Trophoblast cell (in vitro differentiated cells and primary cell): ENCODE results near the gene SLC16A2.

Source experiments
- DNase-seq, 2 donors: peaks; one replicate each; pipeline ENCODE4 v3.0.0-alpha.2; 2016
- H2AFZ ChIP-seq: 2 replicates; pipeline ENCODE4 v1.6.1; 2013; ENCODE audit warnings: low read length, moderate library complexity, mild to moderate bottlenecking; ENCODE audit not compliant: insufficient read depth, poor library complexity
- H2AK5ac ChIP-seq: 2 replicates; pipeline ENCODE4 v1.6.1; 2013; ENCODE audit warnings: mild to moderate bottlenecking, low read length
- H2BK120ac ChIP-seq: 2 replicates; pipeline ENCODE4 v1.6.1; 2013; ENCODE audit warnings: low read length, mild to moderate bottlenecking, moderate library complexity; ENCODE audit not compliant: insufficient read depth, poor library complexity
- H2BK12ac ChIP-seq: 2 replicates; pipeline ENCODE4 v1.6.1; 2013; ENCODE audit warnings: mild to moderate bottlenecking, low read length, moderate library complexity
- H2BK5ac ChIP-seq: 2 replicates; pipeline ENCODE4 v1.6.1; 2013; ENCODE audit warnings: low read length, low read depth, moderate library complexity, mild to moderate bottlenecking; ENCODE audit not compliant: poor library complexity
- H3K14ac ChIP-seq: 2 replicates; pipeline ENCODE4 v1.6.1; 2013; ENCODE audit warnings: mild to moderate bottlenecking, low read length
- H3K18ac ChIP-seq: 2 replicates; pipeline ENCODE4 v1.6.1; 2013; ENCODE audit warnings: mild to moderate bottlenecking, low read length
- H3K23ac ChIP-seq: 2 replicates; pipeline ENCODE4 v1.6.1; 2013; ENCODE audit warnings: low read length
- H3K27ac ChIP-seq: 2 replicates; pipeline ENCODE4 v1.5.1; 2013; ENCODE audit warnings: low read depth, mild to moderate bottlenecking, inconsistent platforms, low read length, moderate library complexity
- H3K27me3 ChIP-seq: 2 replicates; pipeline ENCODE4 v1.6.1; 2013; ENCODE audit warnings: inconsistent platforms, mild to moderate bottlenecking, low read length, moderate library complexity; ENCODE audit not compliant: insufficient read depth
- H3K36me3 ChIP-seq, 2 experiments: 1 replicate in 1 of 2; 2 replicates in 1 of 2; pipeline ENCODE4 v1.6.1; 2013; ENCODE audit warnings: low read length in 2 of 2, mild to moderate bottlenecking in 2 of 2, moderate library complexity in 1 of 2; ENCODE audit not compliant: insufficient read depth in 2 of 2, control insufficient read depth in 1 of 2
- H3K4ac ChIP-seq: 2 replicates; pipeline ENCODE4 v1.6.1; 2013; ENCODE audit warnings: low read depth, mild to moderate bottlenecking, low read length, moderate library complexity
- H3K4me1 ChIP-seq, 2 experiments: 1 replicate in 1 of 2; 2 replicates in 1 of 2; pipeline ENCODE4 v1.6.1; 2013; ENCODE audit warnings: low read length in 2 of 2, mild to moderate bottlenecking in 2 of 2, moderate library complexity in 1 of 2; ENCODE audit not compliant: insufficient read depth in 2 of 2, control insufficient read depth in 1 of 2
- H3K4me2 ChIP-seq: 2 replicates; pipeline ENCODE4 v1.6.1; 2013; ENCODE audit warnings: inconsistent platforms, mild to moderate bottlenecking, low read length, moderate library complexity
- H3K4me3 ChIP-seq: 2 replicates; pipeline ENCODE4 v1.5.1; 2013; ENCODE audit warnings: mild to moderate bottlenecking, low read depth, low read length, inconsistent platforms
- H3K79me1 ChIP-seq: one replicate; pipeline ENCODE4 v1.6.1; 2013; ENCODE audit warnings: low read length
- H3K79me2 ChIP-seq: 2 replicates; pipeline ENCODE4 v1.6.1; 2013; ENCODE audit warnings: low read length, mild to moderate bottlenecking; ENCODE audit not compliant: control insufficient read depth, insufficient read depth, poor library complexity
- H3K9ac ChIP-seq: 2 replicates; pipeline ENCODE4 v1.6.1; 2013; ENCODE audit warnings: mild to moderate bottlenecking, low read length
- H3K9me3 ChIP-seq: 2 replicates; pipeline ENCODE4 v1.6.1; 2013; ENCODE audit warnings: low read depth, mild to moderate bottlenecking, control low read depth, inconsistent platforms, low read length; ENCODE audit not compliant: insufficient read depth
- H4K12ac ChIP-seq: 2 replicates; pipeline ENCODE4 v1.6.1; 2013; ENCODE audit warnings: low read depth, mild to moderate bottlenecking, low read length, moderate library complexity
- H4K8ac ChIP-seq: 2 replicates; pipeline ENCODE4 v1.6.1; 2013; ENCODE audit warnings: low read depth, mild to moderate bottlenecking, low read length, moderate library complexity
- H4K91ac ChIP-seq: one replicate; pipeline ENCODE4 v1.6.1; 2013; ENCODE audit warnings: low read depth, mild to moderate bottlenecking, low read length, moderate library complexity
- WGBS: extraction: QIAGEN DNeasy Blood & Tissue Kit; methylation state at CpG from one replicate; pipeline ENCODE4 v1.1.7; 2013; ENCODE audit warnings: missing lambda C conversion rate; ENCODE audit not compliant: insufficient read length, insufficient coverage; ENCODE audit errors: extremely low coverage; 5-methylcytosine and 5-hydroxymethylcytosine counted together

Gene SLC16A2

DNA sequence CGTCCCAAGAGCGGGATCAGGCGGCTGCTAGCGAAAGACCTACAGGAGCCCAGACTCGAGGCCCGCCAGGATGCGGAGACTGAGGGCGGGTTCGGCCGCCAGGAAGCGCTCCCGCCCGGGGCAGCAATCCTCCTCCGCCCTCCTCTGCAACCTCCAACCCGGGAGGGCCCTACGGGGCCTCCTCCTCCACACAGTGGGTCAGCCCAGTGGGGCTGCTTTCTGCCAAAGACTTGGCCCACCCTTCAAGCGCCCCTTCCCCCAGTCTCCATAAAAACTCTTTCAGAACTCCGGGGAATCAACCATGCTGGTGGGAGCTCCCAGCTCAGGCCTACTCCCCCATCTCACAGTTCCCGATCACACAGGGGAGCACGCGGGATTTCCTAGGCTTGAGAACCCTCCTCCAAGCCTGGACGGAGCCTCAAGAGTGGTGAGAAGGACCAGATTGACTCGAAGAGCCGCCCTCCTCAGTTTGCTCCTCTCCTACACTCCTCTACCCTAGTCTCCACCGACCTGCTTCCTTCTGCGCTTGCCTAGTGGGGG, 115.6 kb downstream of the SLC16A2 start:
- no peaks in the 10 kb centered on the region for H3K79me1 ChIP-seq
- H3K4ac ChIP-seq: peak overlapping the region; percentile 62
- peak overlapping the region; percentile 70 for H4K12ac ChIP-seq
- H2BK120ac ChIP-seq: peak overlapping the region; percentile 51
- no peaks in the 10 kb centered on the region for H3K9me3 ChIP-seq
- H2AK5ac ChIP-seq: no peak overlapping the region
- no peaks in the 10 kb centered on the region for H3K79me2 ChIP-seq
- no CpG with 5 or more reads among the region's 26 CpGs for WGBS
- peak overlapping the region; percentile 65 for H3K4me3 ChIP-seq
- H2BK5ac ChIP-seq: no peak overlapping the region
- peak overlapping the region; percentile 37 for H4K91ac ChIP-seq
- peak overlapping the region; percentile 58 for H3K9ac ChIP-seq
- peak overlapping the region; percentile 47 for H4K8ac ChIP-seq
- H3K14ac ChIP-seq: peak overlapping the region; percentile 10
- H3K4me2 ChIP-seq: peak overlapping the region; percentile 93
- H3K23ac ChIP-seq: no peak overlapping the region
- no peaks in the 10 kb centered on the region for H3K36me3 ChIP-seq
- H3K27me3 ChIP-seq: no peaks in the 10 kb centered on the region
- DNase-seq: no peak
- no peak overlapping the region for H3K18ac ChIP-seq
- H2AFZ ChIP-seq: peak overlapping the region; percentile 75
- H2BK12ac ChIP-seq: no peak overlapping the region
- peaks cover 4 to 5% of the 10 kb centered on the region in 2 experiments for H3K4me1 ChIP-seq
- H3K27ac ChIP-seq: peak overlapping the region; percentile 54

DNA sequence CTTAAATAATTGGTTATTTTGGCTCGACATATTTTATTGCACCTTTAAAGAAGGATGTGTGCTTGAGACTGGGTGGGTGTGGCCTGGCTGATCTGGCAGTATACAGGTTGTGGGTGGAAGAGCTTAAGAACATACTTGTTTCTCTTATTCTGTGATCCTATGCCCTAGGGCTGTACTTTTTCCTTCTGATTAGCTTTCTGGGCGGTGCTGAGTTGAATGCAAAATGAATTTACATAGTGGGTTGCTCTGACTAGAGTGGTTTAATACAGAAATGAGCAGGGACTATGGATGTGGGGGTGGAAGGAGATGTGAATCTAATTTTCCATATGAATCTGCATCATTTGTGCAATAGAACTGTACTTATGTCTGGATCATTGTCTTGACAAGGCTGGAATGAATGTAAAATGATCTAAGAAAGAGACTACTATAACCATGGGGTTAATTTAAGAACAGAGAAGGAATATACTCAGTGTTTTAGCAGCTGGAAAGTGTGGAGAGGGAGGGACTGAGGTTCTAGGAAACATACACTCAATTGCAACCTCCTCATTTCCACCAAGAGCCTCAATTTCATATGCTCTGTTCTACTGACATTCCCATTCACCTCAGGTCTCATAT, 119.4 kb downstream of the SLC16A2 start:
- Histone ChIP-seq H3K4me1 (peaks cover 4 to 5% of the 10 kb centered on the region in 2 experiments), H3K9me3 (no peaks in the 10 kb centered on the region), H2BK120ac (no peak overlapping the region), H3K14ac (no peak overlapping the region), H3K18ac (no peak overlapping the region), H2BK12ac (no peak overlapping the region), H3K4me3 (no peak overlapping the region), H3K4ac (no peak overlapping the region), H3K79me2 (no peaks in the 10 kb centered on the region), H3K27ac (no peak overlapping the region), H4K91ac (no peak overlapping the region), H4K12ac (no peak overlapping the region), H3K27me3 (no peaks in the 10 kb centered on the region), H2AFZ (no peak overlapping the region), H2AK5ac (no peak overlapping the region), H3K9ac (no peak overlapping the region), H4K8ac (no peak overlapping the region), H2BK5ac (no peak overlapping the region), H3K79me1 (no peaks in the 10 kb centered on the region), H3K36me3 (no peaks in the 10 kb centered on the region), H3K4me2 (no peak overlapping the region), H3K23ac (no peak overlapping the region)
- no CpG with 5 or more reads among the region's 2 CpGs for WGBS
- DNase-seq: no peak

DNA sequence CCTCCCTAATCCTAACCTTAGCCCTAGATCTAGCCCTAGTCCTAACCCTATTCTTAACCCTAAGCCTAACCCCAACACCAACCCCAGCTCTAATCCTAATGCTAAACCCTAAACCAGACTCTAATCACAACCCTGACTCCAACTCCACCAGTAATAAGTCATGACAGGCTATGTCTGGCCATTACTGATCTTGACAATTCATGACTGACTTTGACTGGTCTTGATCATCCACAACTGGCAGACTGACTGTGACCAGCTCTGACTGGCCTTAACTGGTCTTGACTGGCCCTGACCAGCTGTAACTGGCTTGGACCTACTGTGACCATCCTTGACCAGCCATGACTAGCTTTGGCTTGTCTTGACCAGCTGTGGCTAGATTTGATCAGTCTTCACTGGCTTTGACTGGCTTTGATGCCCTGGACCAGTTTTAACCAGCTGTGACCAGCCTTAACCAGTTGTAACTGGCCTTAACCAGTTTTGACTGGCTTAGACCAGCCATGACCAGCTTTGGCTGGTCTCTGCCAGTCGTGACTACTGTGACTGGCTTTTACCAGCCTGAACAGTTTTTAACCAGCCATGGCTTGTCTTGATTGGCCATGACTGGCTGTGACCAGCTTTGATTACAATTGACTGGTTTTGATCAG, 124.7 kb downstream of the SLC16A2 start:
- WGBS: no CpG with 5 or more reads among the region's 1 CpG
- H3K4me1 ChIP-seq: no peaks in the 10 kb centered on the region
- H3K4me3 ChIP-seq: no peak overlapping the region

DNA sequence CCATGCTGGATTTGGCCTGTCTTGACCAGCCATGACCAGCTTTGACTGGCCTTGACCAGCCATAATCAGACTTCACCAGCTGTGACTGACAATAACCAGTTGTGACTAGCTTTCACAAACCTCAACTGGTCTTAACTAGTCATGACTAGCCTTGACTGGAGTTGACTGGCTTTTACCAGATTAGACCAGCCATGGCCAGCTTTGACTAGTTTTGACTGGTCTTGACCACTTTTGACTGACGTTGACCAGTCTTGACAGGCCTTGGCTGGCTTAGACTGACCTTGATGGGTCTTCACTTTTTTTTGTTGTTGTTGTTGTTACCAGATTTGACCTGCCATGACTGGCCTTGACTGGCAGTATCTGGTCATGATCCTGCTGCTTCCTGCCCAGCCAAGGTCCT, 125.7 kb downstream of the SLC16A2 start:
- Histone ChIP-seq H3K36me3 (no peaks in the 10 kb centered on the region), H3K4ac (no peak overlapping the region), H3K23ac (no peak overlapping the region), H3K14ac (no peak overlapping the region), H3K27me3 (no peaks in the 10 kb centered on the region), H3K79me2 (no peaks in the 10 kb centered on the region), H2BK120ac (no peak overlapping the region), H2BK12ac (no peak overlapping the region), H4K91ac (no peak overlapping the region), H2AFZ (no peak overlapping the region), H3K4me1 (no peaks in the 10 kb centered on the region), H3K9me3 (no peaks in the 10 kb centered on the region), H3K18ac (no peak overlapping the region), H4K12ac (no peak overlapping the region), H2AK5ac (no peak overlapping the region), H3K4me3 (no peak overlapping the region), H3K9ac (no peak overlapping the region), H4K8ac (no peak overlapping the region), H3K79me1 (no peaks in the 10 kb centered on the region), H3K4me2 (no peak overlapping the region), H2BK5ac (no peak overlapping the region), H3K27ac (no peak overlapping the region)
- DNase-seq: no peak
- WGBS: no CpG with 5 or more reads among the region's 1 CpG

More for the DNA sequence above, 124.7 kb downstream of the SLC16A2 start:
- H3K4me2 ChIP-seq: no peak overlapping the region
- H4K8ac ChIP-seq: no peak overlapping the region
- no peak overlapping the region for H2AK5ac ChIP-seq
- no peak overlapping the region for H3K27ac ChIP-seq
- no peaks in the 10 kb centered on the region for H3K9me3 ChIP-seq
- no peak overlapping the region for H3K18ac ChIP-seq
- no peaks in the 10 kb centered on the region for H3K79me2 ChIP-seq
- H2AFZ ChIP-seq: no peak overlapping the region
- no peak overlapping the region for H4K91ac ChIP-seq
- no peak overlapping the region for H2BK12ac ChIP-seq
- H3K27me3 ChIP-seq: no peaks in the 10 kb centered on the region
- no peak overlapping the region for H3K14ac ChIP-seq
- no peak overlapping the region for H3K23ac ChIP-seq
- H3K4ac ChIP-seq: no peak overlapping the region
- DNase-seq: no peak
- H3K9ac ChIP-seq: no peak overlapping the region
- H2BK120ac ChIP-seq: no peak overlapping the region
- H2BK5ac ChIP-seq: no peak overlapping the region
- H3K36me3 ChIP-seq: no peaks in the 10 kb centered on the region
- no peaks in the 10 kb centered on the region for H3K79me1 ChIP-seq
- no peak overlapping the region for H4K12ac ChIP-seq
